Fibroblast of lung (primary cell): ENCODE measurements around the gene INS. TPM values are rescaled to one million over a fixed set of nuclear protein-coding genes. Genes with fewer than 3 reads are reported as not detected.

Experiments
- DNase-seq, 2 donors: peaks; one replicate each; pipeline versions ENCODE4 v3.0.0 to v3.0.0-alpha.2; 2010; ENCODE audit warnings: low read depth in 2 of 2
- H2AFZ ChIP-seq: 2 replicates; pipeline ENCODE4 v1.5.1; 2012; ENCODE audit warnings: low read length, control low read depth, inconsistent platforms
- H3K27ac ChIP-seq: 2 replicates; pipeline ENCODE4 v1.5.1; 2011; ENCODE audit warnings: low read length, control low read depth; ENCODE audit not compliant: insufficient read depth
- H3K27me3 ChIP-seq: 2 replicates; pipeline ENCODE4 v1.5.1; 2011; ENCODE audit warnings: mild to moderate bottlenecking, low read length; ENCODE audit not compliant: control insufficient read depth, insufficient read depth
- H3K36me3 ChIP-seq: 2 replicates; pipeline ENCODE4 v1.5.1; 2011; ENCODE audit warnings: low read length; ENCODE audit not compliant: control insufficient read depth, insufficient read depth
- H3K4me1 ChIP-seq: 2 replicates; pipeline ENCODE4 v1.5.1; 2011; ENCODE audit warnings: low read length; ENCODE audit not compliant: control insufficient read depth, insufficient read depth; ENCODE audit errors: extremely low read depth
- H3K4me2 ChIP-seq: 2 replicates; pipeline ENCODE4 v1.5.1; 2011; ENCODE audit warnings: low read length, control low read depth; ENCODE audit not compliant: insufficient read depth; ENCODE audit errors: extremely low read depth
- H3K4me3 ChIP-seq, 4 experiments: fragments of 200-600 bp in 1 of 4; sonication (generic) in 1 of 4; replicated peaks in 1 of 4; 2 replicates each; pipeline ENCODE4 v1.5.1; 2011 to 2016; ENCODE audit warnings: low read length in 4 of 4, low read depth in 3 of 4, mild to moderate bottlenecking in 3 of 4, control low read depth in 2 of 4, inconsistent platforms in 1 of 4, mixed read lengths in 1 of 4; ENCODE audit not compliant: insufficient read depth in 1 of 4; ENCODE audit errors: control extremely low read depth in 1 of 4
- H3K79me2 ChIP-seq: 2 replicates; pipeline ENCODE4 v1.5.1; 2012; ENCODE audit warnings: mild to moderate bottlenecking, low read length, inconsistent platforms; ENCODE audit not compliant: control insufficient read depth, insufficient read depth
- H3K9ac ChIP-seq: 2 replicates; pipeline ENCODE4 v1.5.1; 2011; ENCODE audit warnings: mild to moderate bottlenecking, low read length, control low read depth; ENCODE audit not compliant: insufficient read depth
- H3K9me3 ChIP-seq: 2 replicates; pipeline ENCODE4 v1.5.1; 2012; ENCODE audit warnings: low read depth, low read length; ENCODE audit not compliant: control insufficient read depth, insufficient read depth
- H4K20me1 ChIP-seq: 2 replicates; pipeline ENCODE4 v1.5.1; 2011; ENCODE audit warnings: low read length; ENCODE audit not compliant: control insufficient read depth, insufficient read depth; ENCODE audit errors: extremely low read depth
- EZH2 ChIP-seq: IDR thresholded peaks from 2 replicates; pipeline ENCODE4 v1.5.1; 2012; ENCODE audit warnings: low read length, control low read depth, mild to moderate bottlenecking; ENCODE audit errors: missing control alignments
- polyA plus RNA-seq, 2 donors: library from polyadenylated mRNA; depleted of rRNA in 1 of 2; stranded (reverse) in 1 of 2; unstranded in 1 of 2; fragments of >200 nt; gene quantifications; 2 replicates each; pipeline ENCODE4 v1.2.1, GENCODE V29; 2011 to 2012; ENCODE audit warnings: missing spikeins in 1 of 2
- total RNA-seq: library from RNA; depleted of rRNA; stranded (reverse); fragments of >200 nt; gene quantifications from 2 replicates; pipeline ENCODE4 v1.2.1, GENCODE V29; 2014
- TF ChIP-seq, protein P1 (sequence below), 2 donors: IDR thresholded peaks in 1 of 2; conservative IDR thresholded peaks in 1 of 2; 1 replicate in 1 of 2; 2 replicates in 1 of 2; pipeline ENCODE4 v1.5.1; 2011 to 2012; ENCODE audit warnings: low read length in 2 of 2, control low read depth in 1 of 2, inconsistent platforms in 1 of 2, low read depth in 1 of 2, mild to moderate bottlenecking in 1 of 2

Gene INS
- total and polyA plus RNA-seq, 2 donors (not counting 1 experiment from before 2014, with no cell fraction given) = not detected

DNA sequence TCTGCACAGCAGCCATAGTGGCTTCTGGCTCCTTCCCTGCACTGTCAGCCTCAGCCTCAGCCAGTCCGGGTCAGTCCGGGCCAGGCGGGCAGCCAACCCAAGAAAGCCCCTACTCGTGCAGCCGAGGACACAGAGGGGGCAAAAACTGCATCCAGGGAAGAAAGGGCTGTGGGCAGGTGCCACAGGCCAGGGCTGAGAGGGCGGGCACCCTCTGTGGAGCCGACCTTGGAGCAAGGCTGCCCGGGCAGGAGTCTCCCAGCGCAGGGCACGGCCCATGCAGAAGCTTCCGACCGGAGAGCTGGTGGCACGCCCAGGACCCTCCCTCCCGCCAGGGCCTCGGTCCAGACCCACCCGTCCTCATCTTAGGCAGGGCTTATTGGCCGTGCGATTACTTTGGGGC is 21.1 kb upstream of the INS start:
- Histone ChIP-seq H2AFZ (no peak overlapping the region), H3K9me3 (no peaks in the 10 kb centered on the region), H4K20me1 (no peaks in the 10 kb centered on the region), H3K27ac (no peak overlapping the region), H3K9ac (no peak overlapping the region), H3K36me3 (no peaks in the 10 kb centered on the region), H3K27me3 (no peaks in the 10 kb centered on the region), H3K4me1 (no peaks in the 10 kb centered on the region), H3K4me2 (no peak overlapping the region), H3K79me2 (no peaks in the 10 kb centered on the region), H3K4me3 (no peak overlapping the region)
- DNase-seq = no peak
- TF ChIP-seq EZH2 = no peak
- TF ChIP-seq, protein P1, sequence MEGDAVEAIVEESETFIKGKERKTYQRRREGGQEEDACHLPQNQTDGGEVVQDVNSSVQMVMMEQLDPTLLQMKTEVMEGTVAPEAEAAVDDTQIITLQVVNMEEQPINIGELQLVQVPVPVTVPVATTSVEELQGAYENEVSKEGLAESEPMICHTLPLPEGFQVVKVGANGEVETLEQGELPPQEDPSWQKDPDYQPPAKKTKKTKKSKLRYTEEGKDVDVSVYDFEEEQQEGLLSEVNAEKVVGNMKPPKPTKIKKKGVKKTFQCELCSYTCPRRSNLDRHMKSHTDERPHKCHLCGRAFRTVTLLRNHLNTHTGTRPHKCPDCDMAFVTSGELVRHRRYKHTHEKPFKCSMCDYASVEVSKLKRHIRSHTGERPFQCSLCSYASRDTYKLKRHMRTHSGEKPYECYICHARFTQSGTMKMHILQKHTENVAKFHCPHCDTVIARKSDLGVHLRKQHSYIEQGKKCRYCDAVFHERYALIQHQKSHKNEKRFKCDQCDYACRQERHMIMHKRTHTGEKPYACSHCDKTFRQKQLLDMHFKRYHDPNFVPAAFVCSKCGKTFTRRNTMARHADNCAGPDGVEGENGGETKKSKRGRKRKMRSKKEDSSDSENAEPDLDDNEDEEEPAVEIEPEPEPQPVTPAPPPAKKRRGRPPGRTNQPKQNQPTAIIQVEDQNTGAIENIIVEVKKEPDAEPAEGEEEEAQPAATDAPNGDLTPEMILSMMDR (conservative IDR thresholded peaks at IDR 0.05 in 1 of 2, IDR thresholded peaks at IDR 0.05 in 1 of 2; ENCODE audit: low read depth in 1 of 2, low read length in 2 of 2) = no peak

DNA sequence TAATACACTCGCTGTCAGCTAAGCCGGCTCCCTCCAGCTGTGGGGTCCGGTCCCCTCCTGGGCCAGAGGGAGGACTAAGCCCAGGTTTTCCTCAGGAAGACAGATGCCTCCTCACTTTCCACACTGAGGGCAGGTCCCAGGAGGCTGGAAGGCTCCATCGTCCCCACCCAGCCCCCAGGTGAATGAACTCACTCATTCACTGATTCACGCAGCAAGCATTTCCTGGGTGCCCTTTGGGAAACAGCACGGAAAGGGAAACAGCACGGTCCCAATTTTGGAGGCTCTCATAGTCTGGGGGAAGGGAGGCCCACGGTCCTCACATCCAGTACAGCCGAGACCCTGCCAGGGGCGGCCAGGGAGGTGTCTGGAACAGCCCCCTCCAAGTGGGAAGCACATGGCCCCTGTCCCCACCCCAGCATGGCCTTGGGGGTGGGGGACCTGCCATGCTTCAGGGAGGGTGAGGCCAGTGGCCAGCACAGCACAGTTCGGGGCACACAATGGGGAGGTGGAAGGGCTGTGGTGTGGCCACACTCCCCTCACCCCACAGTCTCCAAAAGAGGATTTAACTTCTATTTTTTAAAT is 19.9 kb upstream of the INS start:
- H3K4me1 ChIP-seq = no peaks in the 10 kb centered on the region
- no peak for DNase-seq
- no peaks in the 10 kb centered on the region for H3K79me2 ChIP-seq
- no peak overlapping the region for H3K4me3 ChIP-seq
- H3K9me3 ChIP-seq = no peaks in the 10 kb centered on the region
- TF ChIP-seq EZH2 = no peak
- TF ChIP-seq, protein P1 (conservative IDR thresholded peaks at IDR 0.05 in 1 of 2, IDR thresholded peaks at IDR 0.05 in 1 of 2; ENCODE audit: low read depth in 1 of 2, low read length in 2 of 2) = no peak
- H3K27ac ChIP-seq = no peak overlapping the region
- H3K27me3 ChIP-seq = no peaks in the 10 kb centered on the region
- no peak overlapping the region for H3K4me2 ChIP-seq
- H3K36me3 ChIP-seq = no peaks in the 10 kb centered on the region
- H2AFZ ChIP-seq = no peak overlapping the region
- H3K9ac ChIP-seq = no peak overlapping the region
- no peaks in the 10 kb centered on the region for H4K20me1 ChIP-seq

DNA sequence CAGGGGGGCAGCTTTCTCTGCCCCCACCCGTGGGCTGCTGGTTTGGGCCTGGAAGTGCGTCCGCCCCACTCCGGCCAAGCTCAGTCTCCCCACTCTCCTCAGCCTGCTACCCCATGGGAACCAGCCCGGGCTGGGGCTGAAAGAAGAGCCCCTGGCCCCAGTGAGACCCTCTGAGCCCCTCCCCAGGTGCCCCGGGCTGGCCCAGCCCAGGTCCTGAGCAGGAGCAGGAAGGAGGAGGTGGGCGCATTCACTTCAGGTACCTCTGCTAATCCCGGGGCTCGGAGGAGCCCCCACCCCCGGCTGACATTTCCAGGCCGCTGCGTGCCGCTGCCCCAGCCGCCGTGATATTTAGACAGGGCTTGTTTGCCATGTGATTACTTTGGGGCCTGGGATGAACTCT is 19.3 kb upstream of the INS start:
- Histone ChIP-seq H3K4me1 (no peaks in the 10 kb centered on the region), H3K79me2 (no peaks in the 10 kb centered on the region), H3K9me3 (no peaks in the 10 kb centered on the region), H3K27me3 (no peaks in the 10 kb centered on the region), H3K36me3 (no peaks in the 10 kb centered on the region), H2AFZ (no peak overlapping the region), H3K9ac (no peak overlapping the region), H3K4me3 (no peak overlapping the region), H3K27ac (no peak overlapping the region), H4K20me1 (no peaks in the 10 kb centered on the region), H3K4me2 (no peak overlapping the region)
- DNase-seq = no peak
- TF ChIP-seq, protein P1 (conservative IDR thresholded peaks at IDR 0.05 in 1 of 2, IDR thresholded peaks at IDR 0.05 in 1 of 2; ENCODE audit: low read depth in 1 of 2, low read length in 2 of 2) = no peak
- TF ChIP-seq EZH2 = no peak
